ENCODE measurements around the gene NEK6.

- TF ChIP-seq YY1 (IDR thresholded peaks at IDR 0.05; ENCODE audit: insufficient read depth, insufficient read length), result no peak
- no peak for TF ChIP-seq ZNF274 (IDR thresholded peaks at IDR 0.05; ENCODE audit: low read depth, low read length)
- no peak for TF ChIP-seq SUZ12 (IDR thresholded peaks at IDR 0.05; ENCODE audit: extremely low read depth, insufficient read depth, insufficient read length)
Observed at GRCh38 chr9:124313940-124314339, 56.2 kb downstream of the NEK6 start.

Measured in NT2/D1 (cell line).